ENCODE measurements around the gene EPHA4.

DNA sequence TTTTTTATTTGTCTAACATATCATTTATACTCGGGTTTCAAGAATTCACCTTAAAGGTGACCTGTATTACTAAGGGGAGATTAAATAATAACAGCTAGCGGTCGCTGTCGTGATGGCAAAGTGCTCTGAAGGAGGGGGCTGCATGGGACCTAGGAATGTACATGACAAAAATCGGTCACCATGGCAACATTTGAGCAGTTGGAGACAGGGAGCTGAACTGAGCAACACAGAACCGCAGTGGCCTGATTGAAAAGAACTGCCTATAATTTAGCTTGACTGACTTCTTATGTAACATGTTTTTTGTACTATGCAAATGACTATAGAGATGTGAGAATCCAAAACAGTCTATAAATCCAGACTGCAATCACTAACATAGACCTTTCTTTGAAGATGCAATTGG lies 34.3 kb upstream of the EPHA4 start:
- TF ChIP-seq, protein P1, sequence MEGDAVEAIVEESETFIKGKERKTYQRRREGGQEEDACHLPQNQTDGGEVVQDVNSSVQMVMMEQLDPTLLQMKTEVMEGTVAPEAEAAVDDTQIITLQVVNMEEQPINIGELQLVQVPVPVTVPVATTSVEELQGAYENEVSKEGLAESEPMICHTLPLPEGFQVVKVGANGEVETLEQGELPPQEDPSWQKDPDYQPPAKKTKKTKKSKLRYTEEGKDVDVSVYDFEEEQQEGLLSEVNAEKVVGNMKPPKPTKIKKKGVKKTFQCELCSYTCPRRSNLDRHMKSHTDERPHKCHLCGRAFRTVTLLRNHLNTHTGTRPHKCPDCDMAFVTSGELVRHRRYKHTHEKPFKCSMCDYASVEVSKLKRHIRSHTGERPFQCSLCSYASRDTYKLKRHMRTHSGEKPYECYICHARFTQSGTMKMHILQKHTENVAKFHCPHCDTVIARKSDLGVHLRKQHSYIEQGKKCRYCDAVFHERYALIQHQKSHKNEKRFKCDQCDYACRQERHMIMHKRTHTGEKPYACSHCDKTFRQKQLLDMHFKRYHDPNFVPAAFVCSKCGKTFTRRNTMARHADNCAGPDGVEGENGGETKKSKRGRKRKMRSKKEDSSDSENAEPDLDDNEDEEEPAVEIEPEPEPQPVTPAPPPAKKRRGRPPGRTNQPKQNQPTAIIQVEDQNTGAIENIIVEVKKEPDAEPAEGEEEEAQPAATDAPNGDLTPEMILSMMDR (IDR thresholded peaks at IDR 0.05): no peak
- TF ChIP-seq POLR2AphosphoS5 (IDR thresholded peaks at IDR 0.05): no peak

Measured in prostate gland (tissue), 2 donors.